A549 (cell line): ENCODE data around the gene GTF3C5.

Experiments
- KDM1A ChIP-seq: fragments of 200-600 bp; sonication (generic); IDR thresholded peaks from 2 replicates; pipeline ENCODE4 v1.6.1; 2016; ENCODE audit warnings: low read depth, mild to moderate bottlenecking
- MAFK ChIP-seq: fragments of 450-650 bp; IDR thresholded peaks from 2 replicates; pipeline ENCODE4 v1.6.1; 2014; ENCODE audit not compliant: partially characterized antibody
- TF ChIP-seq, protein P1 (sequence below): fragments of >200 bp; sonication (Bioruptor Twin); formaldehyde crosslinking; IDR thresholded peaks from 3 replicates; pipeline ENCODE4 v1.5.1; 2016

- TF ChIP-seq, protein P1, sequence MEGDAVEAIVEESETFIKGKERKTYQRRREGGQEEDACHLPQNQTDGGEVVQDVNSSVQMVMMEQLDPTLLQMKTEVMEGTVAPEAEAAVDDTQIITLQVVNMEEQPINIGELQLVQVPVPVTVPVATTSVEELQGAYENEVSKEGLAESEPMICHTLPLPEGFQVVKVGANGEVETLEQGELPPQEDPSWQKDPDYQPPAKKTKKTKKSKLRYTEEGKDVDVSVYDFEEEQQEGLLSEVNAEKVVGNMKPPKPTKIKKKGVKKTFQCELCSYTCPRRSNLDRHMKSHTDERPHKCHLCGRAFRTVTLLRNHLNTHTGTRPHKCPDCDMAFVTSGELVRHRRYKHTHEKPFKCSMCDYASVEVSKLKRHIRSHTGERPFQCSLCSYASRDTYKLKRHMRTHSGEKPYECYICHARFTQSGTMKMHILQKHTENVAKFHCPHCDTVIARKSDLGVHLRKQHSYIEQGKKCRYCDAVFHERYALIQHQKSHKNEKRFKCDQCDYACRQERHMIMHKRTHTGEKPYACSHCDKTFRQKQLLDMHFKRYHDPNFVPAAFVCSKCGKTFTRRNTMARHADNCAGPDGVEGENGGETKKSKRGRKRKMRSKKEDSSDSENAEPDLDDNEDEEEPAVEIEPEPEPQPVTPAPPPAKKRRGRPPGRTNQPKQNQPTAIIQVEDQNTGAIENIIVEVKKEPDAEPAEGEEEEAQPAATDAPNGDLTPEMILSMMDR = no peak
- TF ChIP-seq KDM1A (no peak), MAFK (no peak)
Measured at GRCh38 chr9:133035669-133036068, 4.9 kb downstream of the GTF3C5 start.
